ENCODE results near the gene JPT2. TPM values are rescaled to one million over a fixed set of nuclear protein-coding genes. Genes with fewer than 3 reads are reported as not detected.

JPT2 gene
- total RNA-seq, 4 donors from 2014 or later = 20.8 to 57.5 (median 38.2) TPM

GRCh38 chr16:1641261-1641660, 36.8 kb upstream of the JPT2 start:
- no peak for DNase-seq (ENCODE audit: extremely low spot score)
- H3K27me3 ChIP-seq = no peaks in the 10 kb centered on the region
- H3K4me3 ChIP-seq = no peak overlapping the region
- H3K27ac ChIP-seq (replicated peaks in 1 of 4) = no peak overlapping the region
- TF ChIP-seq POLR2AphosphoS5 (IDR thresholded peaks at IDR 0.05) (no peak), EP300 (IDR thresholded peaks at IDR 0.05) (no peak), CTCF (IDR thresholded peaks at IDR 0.05) (no peak), POLR2A (IDR thresholded peaks at IDR 0.05; ENCODE audit: low read depth) (no peak)
- H3K9me3 ChIP-seq = no peaks in the 10 kb centered on the region
- 90% methylated on average over 12 of the region's 12 CpGs for WGBS
- intact Hi-C loops (cut with DNase I) = no loop called here
- peaks cover 61 to 99% (median 92%) of the 10 kb centered on the region in 4 donors for H3K36me3 ChIP-seq
- H3K4me1 ChIP-seq = peaks cover 0 to 12% (median 3%) of the 10 kb centered on the region in 4 donors

- Histone ChIP-seq H3K27me3 (no peaks in the 10 kb centered on the region), H3K27ac (replicated peaks in 1 of 4) (no peak overlapping the region), H3K4me1 (peaks cover 0 to 12% (median 3%) of the 10 kb centered on the region in 4 donors), H3K9me3 (no peaks in the 10 kb centered on the region), H3K36me3 (peaks cover 58 to 100% (median 96%) of the 10 kb centered on the region in 4 donors), H3K4me3 (no peak overlapping the region)
- DNase-seq (ENCODE audit: extremely low spot score) = no peak
- intact Hi-C loops (cut with DNase I) = no loop called here
- WGBS = 87% methylated on average over 3 of the region's 5 CpGs
- TF ChIP-seq POLR2A (IDR thresholded peaks at IDR 0.05; ENCODE audit: low read depth) = no peak
- TF ChIP-seq CTCF (IDR thresholded peaks at IDR 0.05) = no peak
- TF ChIP-seq POLR2AphosphoS5 (IDR thresholded peaks at IDR 0.05) = no peak
- TF ChIP-seq EP300 (IDR thresholded peaks at IDR 0.05) = no peak
Measured at GRCh38 chr16:1642148-1642547, 35.9 kb upstream of the JPT2 start.

GRCh38 chr16:1642753-1643152, 35.3 kb upstream of the JPT2 start:
- Histone ChIP-seq H3K4me3 (no peak overlapping the region), H3K27ac (replicated peaks in 1 of 4) (no peak overlapping the region), H3K36me3 (peaks cover 52 to 98% (median 94%) of the 10 kb centered on the region in 4 donors), H3K9me3 (no peaks in the 10 kb centered on the region), H3K27me3 (no peaks in the 10 kb centered on the region), H3K4me1 (peaks cover 0 to 12% (median 3%) of the 10 kb centered on the region in 4 donors)
- 92% methylated on average over 11 of the region's 11 CpGs for WGBS
- intact Hi-C loops (cut with DNase I) = no loop called here
- DNase-seq (ENCODE audit: extremely low spot score) = no peak
- TF ChIP-seq EP300 (IDR thresholded peaks at IDR 0.05) (no peak), CTCF (IDR thresholded peaks at IDR 0.05) (no peak), POLR2A (IDR thresholded peaks at IDR 0.05; ENCODE audit: low read depth) (no peak), POLR2AphosphoS5 (IDR thresholded peaks at IDR 0.05) (no peak)

GRCh38 chr16:1643521-1643920, 34.6 kb upstream of the JPT2 start:
- H3K36me3 ChIP-seq = peaks cover 44 to 98% (median 94%) of the 10 kb centered on the region in 4 donors
- no peaks in the 10 kb centered on the region for H3K9me3 ChIP-seq
- H3K27ac ChIP-seq (replicated peaks in 1 of 4) = no peak overlapping the region
- no peak for DNase-seq (ENCODE audit: extremely low spot score)
- H3K27me3 ChIP-seq = no peaks in the 10 kb centered on the region
- intact Hi-C loops (cut with DNase I) = no loop called here
- H3K4me3 ChIP-seq = no peak overlapping the region
- WGBS = 89% methylated on average over 11 of the region's 12 CpGs
- TF ChIP-seq EP300 (IDR thresholded peaks at IDR 0.05) (no peak), POLR2AphosphoS5 (IDR thresholded peaks at IDR 0.05) (no peak), POLR2A (IDR thresholded peaks at IDR 0.05; ENCODE audit: low read depth) (no peak), CTCF (IDR thresholded peaks at IDR 0.05) (no peak)
- peaks cover 0 to 12% (median 3%) of the 10 kb centered on the region in 4 donors for H3K4me1 ChIP-seq

Measured in esophagus muscularis mucosa (tissue), 4 donors.